ENCODE results near the gene RAI1. TPM values are rescaled to one million over a fixed set of nuclear protein-coding genes. Genes with fewer than 3 reads are reported as not detected.

Gene RAI1
- total RNA-seq, 1 donor from 2014 or later, result 29.2 TPM

DNA sequence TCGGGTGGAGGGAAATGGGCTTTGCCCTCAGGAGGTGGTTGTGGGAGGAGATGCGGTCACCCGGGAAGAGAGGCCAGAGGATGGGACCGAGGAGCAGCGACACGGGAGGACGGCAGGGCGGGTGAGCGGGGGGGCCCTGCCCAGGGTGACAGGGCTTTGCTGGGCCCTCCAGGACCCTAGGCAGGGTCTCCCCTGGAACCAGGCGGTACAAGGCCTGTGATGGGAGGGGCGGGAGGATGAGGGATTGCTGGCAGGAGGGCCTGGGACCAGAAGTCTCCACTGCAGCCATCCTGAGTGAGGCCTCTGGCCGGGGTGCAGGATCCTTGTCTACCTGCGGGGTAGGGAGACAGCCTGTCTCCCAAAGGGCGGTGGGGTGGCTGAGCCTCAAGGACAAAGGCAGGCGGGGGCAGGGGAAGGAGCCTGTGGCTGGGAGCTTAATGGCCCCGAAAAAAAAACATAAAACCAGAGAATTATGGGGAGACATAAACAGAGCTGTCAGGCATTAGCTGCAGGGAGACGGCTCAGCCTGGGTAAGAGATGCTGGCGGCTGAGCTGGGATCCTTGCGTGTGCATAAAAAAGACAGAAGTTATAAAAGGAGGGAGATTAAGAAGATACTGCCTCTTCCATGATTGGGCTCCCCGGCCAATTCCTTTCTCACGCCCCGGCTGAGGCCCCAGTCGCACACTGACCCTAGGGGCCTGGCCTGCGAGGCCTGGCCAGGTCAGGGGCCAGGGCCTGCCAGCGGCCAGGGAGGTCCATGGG lies 88.8 kb downstream of the RAI1 start:
- intact Hi-C loops (cut with DNase I), result no loop called here
- H3K27ac ChIP-seq, result peak overlapping the region; percentile 61

DNA sequence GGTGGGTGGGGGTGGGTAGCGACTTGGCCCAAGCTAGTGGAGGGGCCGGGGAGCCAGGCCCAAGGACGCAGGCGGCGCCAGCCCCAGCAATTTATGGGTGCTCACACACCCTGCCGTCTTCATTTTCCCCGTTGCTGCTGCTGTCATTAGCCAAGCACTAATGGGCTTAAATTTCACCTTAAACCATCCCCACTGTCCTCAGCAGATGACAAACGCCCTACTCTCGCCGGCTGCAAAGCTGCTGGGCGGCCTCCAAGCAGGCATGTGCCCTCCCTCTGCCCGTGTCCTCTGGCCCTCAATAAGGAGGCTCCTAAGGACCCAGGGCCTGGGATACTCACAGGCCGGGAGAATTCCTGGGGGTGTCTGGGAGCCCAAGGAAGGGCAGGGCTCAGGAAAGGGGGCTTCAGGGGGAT lies 89.4 kb downstream of the RAI1 start:
- peaks cover 77% of the 10 kb centered on the region for H3K4me1 ChIP-seq
- H3K27me3 ChIP-seq, result no peaks in the 10 kb centered on the region
- peak overlapping the region; percentile 61 for H3K27ac ChIP-seq
- intact Hi-C loops (cut with DNase I), result no loop called here
- no peak overlapping the region for H3K4me3 ChIP-seq
- no peaks in the 10 kb centered on the region for H3K36me3 ChIP-seq
- DNase-seq (ENCODE audit: extremely low spot score in 2 of 2), result no peak
- H3K9me3 ChIP-seq, result no peaks in the 10 kb centered on the region
- TF ChIP-seq, protein P1, sequence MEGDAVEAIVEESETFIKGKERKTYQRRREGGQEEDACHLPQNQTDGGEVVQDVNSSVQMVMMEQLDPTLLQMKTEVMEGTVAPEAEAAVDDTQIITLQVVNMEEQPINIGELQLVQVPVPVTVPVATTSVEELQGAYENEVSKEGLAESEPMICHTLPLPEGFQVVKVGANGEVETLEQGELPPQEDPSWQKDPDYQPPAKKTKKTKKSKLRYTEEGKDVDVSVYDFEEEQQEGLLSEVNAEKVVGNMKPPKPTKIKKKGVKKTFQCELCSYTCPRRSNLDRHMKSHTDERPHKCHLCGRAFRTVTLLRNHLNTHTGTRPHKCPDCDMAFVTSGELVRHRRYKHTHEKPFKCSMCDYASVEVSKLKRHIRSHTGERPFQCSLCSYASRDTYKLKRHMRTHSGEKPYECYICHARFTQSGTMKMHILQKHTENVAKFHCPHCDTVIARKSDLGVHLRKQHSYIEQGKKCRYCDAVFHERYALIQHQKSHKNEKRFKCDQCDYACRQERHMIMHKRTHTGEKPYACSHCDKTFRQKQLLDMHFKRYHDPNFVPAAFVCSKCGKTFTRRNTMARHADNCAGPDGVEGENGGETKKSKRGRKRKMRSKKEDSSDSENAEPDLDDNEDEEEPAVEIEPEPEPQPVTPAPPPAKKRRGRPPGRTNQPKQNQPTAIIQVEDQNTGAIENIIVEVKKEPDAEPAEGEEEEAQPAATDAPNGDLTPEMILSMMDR (IDR thresholded peaks at IDR 0.05), result no peak
- TF ChIP-seq POLR2A (IDR thresholded peaks at IDR 0.05), result no peak

More for the DNA sequence above, 88.8 kb downstream of the RAI1 start:
- no peak for DNase-seq (ENCODE audit: extremely low spot score in 2 of 2)
- TF ChIP-seq POLR2A (IDR thresholded peaks at IDR 0.05) (no peak), POLR2AphosphoS5 (IDR thresholded peaks at IDR 0.05; ENCODE audit: insufficient read depth in 1 of 2, low read depth in 1 of 2) (no peak)
- TF ChIP-seq, protein P1 (IDR thresholded peaks at IDR 0.05), result no peak
- Histone ChIP-seq H3K4me1 (peaks cover 79% of the 10 kb centered on the region), H3K36me3 (no peaks in the 10 kb centered on the region), H3K4me3 (no peak overlapping the region), H3K27me3 (no peaks in the 10 kb centered on the region), H3K9me3 (no peaks in the 10 kb centered on the region)

DNA sequence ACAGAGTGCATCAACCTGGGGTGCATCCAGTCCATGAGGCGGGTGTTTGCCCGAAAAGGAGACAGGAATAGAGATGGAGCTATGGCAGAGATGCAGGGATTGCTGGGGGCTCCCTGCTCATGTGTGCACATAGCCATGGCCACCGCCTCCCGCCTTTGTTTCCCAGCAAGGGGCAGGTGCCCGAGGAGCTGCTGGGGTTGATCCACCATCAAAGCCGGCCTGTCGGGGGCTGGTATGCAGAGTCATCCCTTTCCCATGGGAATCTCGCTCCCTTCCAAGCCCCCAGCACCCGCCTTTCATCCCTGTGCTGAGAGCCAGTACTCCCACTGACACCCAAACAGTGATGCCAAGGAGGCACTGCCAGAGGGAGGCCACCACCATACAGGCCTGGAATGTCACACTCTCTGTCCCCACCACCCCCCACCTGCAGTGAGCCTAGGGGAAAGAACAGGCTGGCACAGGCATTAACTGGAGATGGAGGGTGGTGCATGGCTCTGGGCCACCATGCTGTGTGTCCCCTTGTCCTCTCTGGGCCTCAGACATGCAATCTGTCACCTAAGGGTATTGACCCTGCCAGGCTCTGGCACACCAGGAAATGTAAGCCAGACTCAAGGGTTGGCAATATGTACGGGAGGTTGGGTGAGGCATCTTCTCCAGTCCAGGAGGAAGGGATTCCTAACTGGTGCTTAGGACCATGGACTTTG lies 90.4 kb downstream of the RAI1 start:
- intact Hi-C loops (cut with DNase I), result no loop called here
- H3K4me3 ChIP-seq, result no peak overlapping the region
- peaks cover 67% of the 10 kb centered on the region for H3K4me1 ChIP-seq
- no peaks in the 10 kb centered on the region for H3K36me3 ChIP-seq
- TF ChIP-seq POLR2A (IDR thresholded peaks at IDR 0.05), result no peak
- TF ChIP-seq, protein P1 (IDR thresholded peaks at IDR 0.05), result no peak
- no peak for TF ChIP-seq POLR2AphosphoS5 (IDR thresholded peaks at IDR 0.05; ENCODE audit: insufficient read depth in 1 of 2, low read depth in 1 of 2)
- no peaks in the 10 kb centered on the region for H3K9me3 ChIP-seq
- H3K27ac ChIP-seq, result no peak overlapping the region
- no peaks in the 10 kb centered on the region for H3K27me3 ChIP-seq
- DNase-seq (ENCODE audit: extremely low spot score in 2 of 2), result no peak

DNA sequence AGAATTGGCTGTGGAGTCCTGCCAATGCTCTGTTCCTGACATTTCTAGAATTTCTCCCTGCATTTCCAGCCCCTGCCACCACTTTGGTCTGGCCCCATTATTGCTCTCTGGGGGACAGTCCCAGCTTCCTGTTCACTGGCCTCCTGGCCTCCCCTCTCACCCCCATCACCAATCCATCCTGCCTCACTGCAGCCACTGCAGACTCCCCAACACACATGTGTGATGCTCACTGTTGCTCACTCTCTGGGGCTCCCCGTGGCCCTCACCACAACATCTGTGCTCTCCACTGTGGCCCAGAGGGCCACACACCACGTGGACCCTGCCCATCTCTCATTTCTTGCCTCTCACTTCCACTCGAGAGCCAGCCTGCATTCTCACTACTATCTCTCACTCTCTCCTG lies 91.0 kb downstream of the RAI1 start:
- Histone ChIP-seq H3K27ac (no peak overlapping the region), H3K27me3 (no peaks in the 10 kb centered on the region), H3K9me3 (no peaks in the 10 kb centered on the region), H3K4me3 (no peak overlapping the region), H3K36me3 (no peaks in the 10 kb centered on the region), H3K4me1 (peaks cover 67% of the 10 kb centered on the region)
- intact Hi-C loops (cut with DNase I), result no loop called here
- DNase-seq (ENCODE audit: extremely low spot score in 2 of 2), result no peak
- TF ChIP-seq POLR2AphosphoS5 (IDR thresholded peaks at IDR 0.05; ENCODE audit: insufficient read depth in 1 of 2, low read depth in 1 of 2) (no peak), POLR2A (IDR thresholded peaks at IDR 0.05) (no peak)
- TF ChIP-seq, protein P1 (IDR thresholded peaks at IDR 0.05), result no peak
